MM.1S (cell line): ENCODE measurements around the gene IL3.

Source experiments
- EZH2 ChIP-seq: fragments of 300-600 bp; sonication (generic); optimal IDR thresholded peaks from 2 replicates; pipeline ENCODE3; 2017; ENCODE audit warnings: low read depth, mild to moderate bottlenecking, antibody characterized with exemption, low read length, mixed read lengths
- TF ChIP-seq, protein P1 (sequence below): fragments of 300-600 bp; sonication (generic); IDR thresholded peaks from 2 replicates; pipeline ENCODE4 v1.5.1; 2016; ENCODE audit warnings: antibody characterized with exemption, low read length, mixed read lengths

DNA sequence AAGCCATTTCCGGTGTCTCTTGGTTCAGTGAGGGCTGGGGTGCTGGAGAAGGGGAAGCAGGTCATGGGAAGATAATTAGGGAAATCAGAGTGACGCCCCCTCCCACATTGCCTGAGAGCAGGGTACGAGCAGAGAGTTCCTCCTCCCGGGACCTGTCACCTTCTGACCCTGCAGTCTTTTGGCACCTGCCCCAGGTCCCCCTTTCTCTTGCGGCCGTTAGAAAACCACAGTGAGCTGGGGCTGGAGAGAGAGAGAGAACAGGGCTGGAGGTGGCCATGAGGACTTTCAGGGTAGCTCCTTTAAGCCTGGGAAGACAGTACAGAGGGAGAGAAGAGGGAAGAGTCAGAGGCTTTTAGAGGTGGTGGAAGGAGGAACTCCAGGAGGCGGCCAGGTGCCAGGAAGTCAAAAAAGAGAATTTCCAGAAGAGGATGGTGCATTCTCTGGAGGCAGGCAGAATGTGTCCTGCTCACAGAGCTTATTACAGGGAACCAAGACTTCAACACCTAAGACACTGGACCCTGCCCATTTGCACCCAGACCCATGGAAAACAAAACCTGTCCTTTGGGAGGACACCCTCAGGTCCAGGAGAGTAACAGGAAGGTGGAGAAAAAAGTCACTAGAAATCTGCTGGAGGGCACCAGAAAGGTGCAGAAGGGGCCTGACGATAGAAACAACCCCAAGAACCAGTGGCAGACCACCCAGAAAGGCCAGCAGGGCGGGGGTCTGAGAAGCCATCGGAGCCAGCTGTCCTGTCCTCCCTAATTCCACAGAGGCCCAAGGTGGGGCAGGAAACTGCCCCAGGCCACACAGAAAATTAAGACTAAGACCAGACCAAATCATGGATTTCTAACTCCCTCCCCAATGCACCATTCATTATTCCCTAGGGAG, 42.5 kb upstream of the IL3 start:
- TF ChIP-seq, protein P1, sequence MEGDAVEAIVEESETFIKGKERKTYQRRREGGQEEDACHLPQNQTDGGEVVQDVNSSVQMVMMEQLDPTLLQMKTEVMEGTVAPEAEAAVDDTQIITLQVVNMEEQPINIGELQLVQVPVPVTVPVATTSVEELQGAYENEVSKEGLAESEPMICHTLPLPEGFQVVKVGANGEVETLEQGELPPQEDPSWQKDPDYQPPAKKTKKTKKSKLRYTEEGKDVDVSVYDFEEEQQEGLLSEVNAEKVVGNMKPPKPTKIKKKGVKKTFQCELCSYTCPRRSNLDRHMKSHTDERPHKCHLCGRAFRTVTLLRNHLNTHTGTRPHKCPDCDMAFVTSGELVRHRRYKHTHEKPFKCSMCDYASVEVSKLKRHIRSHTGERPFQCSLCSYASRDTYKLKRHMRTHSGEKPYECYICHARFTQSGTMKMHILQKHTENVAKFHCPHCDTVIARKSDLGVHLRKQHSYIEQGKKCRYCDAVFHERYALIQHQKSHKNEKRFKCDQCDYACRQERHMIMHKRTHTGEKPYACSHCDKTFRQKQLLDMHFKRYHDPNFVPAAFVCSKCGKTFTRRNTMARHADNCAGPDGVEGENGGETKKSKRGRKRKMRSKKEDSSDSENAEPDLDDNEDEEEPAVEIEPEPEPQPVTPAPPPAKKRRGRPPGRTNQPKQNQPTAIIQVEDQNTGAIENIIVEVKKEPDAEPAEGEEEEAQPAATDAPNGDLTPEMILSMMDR: no peak
- TF ChIP-seq EZH2: no peak
